ENCODE results near the gene FBN3.

DNA sequence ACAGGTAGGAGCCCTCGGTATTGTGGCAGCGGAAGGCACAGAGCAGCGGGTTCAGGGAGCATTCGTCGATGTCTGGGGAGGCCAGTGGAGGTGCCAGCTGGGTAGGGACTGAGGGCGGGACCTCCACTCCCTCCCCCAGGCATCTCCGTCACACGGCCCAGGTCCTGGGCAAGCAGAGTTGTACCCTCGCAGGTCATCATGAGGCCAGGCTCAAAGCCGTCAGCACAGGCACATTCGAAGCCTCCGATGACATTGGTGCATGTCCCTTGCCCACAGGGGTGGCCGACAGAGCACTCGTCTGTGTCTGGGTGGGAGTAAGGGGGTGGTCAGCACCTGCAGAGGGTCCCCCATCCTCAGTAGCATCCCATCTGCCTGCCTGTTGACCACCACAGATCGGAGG, 61.5 kb downstream of the FBN3 start:
- no peak for TF ChIP-seq TAF1 (IDR thresholded peaks at IDR 0.05; ENCODE audit: low read depth)
- TF ChIP-seq, protein P1, sequence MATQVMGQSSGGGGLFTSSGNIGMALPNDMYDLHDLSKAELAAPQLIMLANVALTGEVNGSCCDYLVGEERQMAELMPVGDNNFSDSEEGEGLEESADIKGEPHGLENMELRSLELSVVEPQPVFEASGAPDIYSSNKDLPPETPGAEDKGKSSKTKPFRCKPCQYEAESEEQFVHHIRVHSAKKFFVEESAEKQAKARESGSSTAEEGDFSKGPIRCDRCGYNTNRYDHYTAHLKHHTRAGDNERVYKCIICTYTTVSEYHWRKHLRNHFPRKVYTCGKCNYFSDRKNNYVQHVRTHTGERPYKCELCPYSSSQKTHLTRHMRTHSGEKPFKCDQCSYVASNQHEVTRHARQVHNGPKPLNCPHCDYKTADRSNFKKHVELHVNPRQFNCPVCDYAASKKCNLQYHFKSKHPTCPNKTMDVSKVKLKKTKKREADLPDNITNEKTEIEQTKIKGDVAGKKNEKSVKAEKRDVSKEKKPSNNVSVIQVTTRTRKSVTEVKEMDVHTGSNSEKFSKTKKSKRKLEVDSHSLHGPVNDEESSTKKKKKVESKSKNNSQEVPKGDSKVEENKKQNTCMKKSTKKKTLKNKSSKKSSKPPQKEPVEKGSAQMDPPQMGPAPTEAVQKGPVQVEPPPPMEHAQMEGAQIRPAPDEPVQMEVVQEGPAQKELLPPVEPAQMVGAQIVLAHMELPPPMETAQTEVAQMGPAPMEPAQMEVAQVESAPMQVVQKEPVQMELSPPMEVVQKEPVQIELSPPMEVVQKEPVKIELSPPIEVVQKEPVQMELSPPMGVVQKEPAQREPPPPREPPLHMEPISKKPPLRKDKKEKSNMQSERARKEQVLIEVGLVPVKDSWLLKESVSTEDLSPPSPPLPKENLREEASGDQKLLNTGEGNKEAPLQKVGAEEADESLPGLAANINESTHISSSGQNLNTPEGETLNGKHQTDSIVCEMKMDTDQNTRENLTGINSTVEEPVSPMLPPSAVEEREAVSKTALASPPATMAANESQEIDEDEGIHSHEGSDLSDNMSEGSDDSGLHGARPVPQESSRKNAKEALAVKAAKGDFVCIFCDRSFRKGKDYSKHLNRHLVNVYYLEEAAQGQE (IDR thresholded peaks at IDR 0.05; ENCODE audit: low read depth), result no peak
- TF ChIP-seq EP300 (IDR thresholded peaks at IDR 0.05; ENCODE audit: borderline replicate concordance), result no peak
- TF ChIP-seq RAD21 (IDR thresholded peaks at IDR 0.05; ENCODE audit: low read depth), result no peak
- TF ChIP-seq TCF12 (IDR thresholded peaks at IDR 0.05; ENCODE audit: low read depth), result no peak
- TF ChIP-seq MAX (IDR thresholded peaks at IDR 0.05), result no peak
